Dendritic cell treated with granulocyte-macrophage colony-stimulating factor and Interleukin-4, amounts not matched to agents 40 ng/mL and 50 ng/mL, for 4 days (primary cell): ENCODE measurements around the gene KIF6.

ENCODE experiments used
- H3K27ac Mint-ChIP-seq: one replicate; pipeline ENCODE4 v1.8.0; 2022; ENCODE audit warnings: mild to moderate bottlenecking, mixed read lengths
- H3K27me3 Mint-ChIP-seq: one replicate; pipeline ENCODE4 v1.8.0; 2022; ENCODE audit warnings: mild to moderate bottlenecking, mixed read lengths
- H3K36me3 Mint-ChIP-seq: one replicate; pipeline ENCODE4 v1.8.0; 2022; ENCODE audit warnings: low read depth, mixed read lengths
- H3K4me1 Mint-ChIP-seq: one replicate; pipeline ENCODE4 v1.8.0; 2022; ENCODE audit warnings: low read depth, mixed read lengths
- H3K4me3 Mint-ChIP-seq: one replicate; pipeline ENCODE4 v1.8.0; 2022; ENCODE audit warnings: mild to moderate bottlenecking, moderate library complexity, mixed read lengths
- H3K9me3 Mint-ChIP-seq: one replicate; pipeline ENCODE4 v1.8.0; 2022; ENCODE audit warnings: mixed read lengths
- intact Hi-C: fragments of 100-400 bp; cut with micrococcal nuclease; formaldehyde crosslinking; loops from one replicate; pipeline ENCODE4 v1.15.0; 2022

KIF6 gene

DNA sequence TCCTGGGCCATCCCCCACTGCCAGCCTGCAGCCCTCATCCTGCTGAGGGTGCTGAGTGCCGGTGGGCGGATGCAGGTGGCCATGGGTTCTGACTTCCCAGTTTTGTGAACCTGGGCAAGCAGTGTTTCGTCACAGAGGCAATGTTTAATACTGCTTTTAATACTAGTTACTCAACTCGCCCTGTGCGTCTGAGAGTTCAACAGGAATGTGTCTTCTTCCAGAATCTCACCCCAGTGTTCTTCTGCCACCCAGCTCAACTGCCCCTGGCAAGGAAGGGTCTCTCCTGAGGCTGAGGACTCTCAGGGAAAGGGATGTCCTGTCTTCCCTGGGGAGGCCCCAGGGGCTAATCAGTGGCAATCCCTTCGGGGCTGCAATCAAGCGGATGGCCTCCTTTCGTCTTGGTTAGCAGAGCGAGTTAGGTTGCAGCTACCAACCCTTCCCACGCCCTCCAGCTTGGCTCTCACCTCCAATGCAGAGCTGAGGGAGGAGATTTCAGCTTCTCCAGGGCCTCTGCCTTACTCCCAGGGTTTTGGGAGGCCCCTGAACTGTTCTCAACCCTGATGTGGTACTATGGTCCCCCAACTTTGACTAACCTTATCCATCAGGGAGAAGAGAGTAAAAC lies 404.7 kb downstream of the KIF6 start:
- peaks cover 85% of the 10 kb centered on the region for H3K27me3 Mint-ChIP-seq
- no peak overlapping the region for H3K27ac Mint-ChIP-seq
- intact Hi-C loops = no loop called here
- peaks cover 52% of the 10 kb centered on the region for H3K4me1 Mint-ChIP-seq
- H3K4me3 Mint-ChIP-seq = no peak overlapping the region
- H3K36me3 Mint-ChIP-seq = no peaks in the 10 kb centered on the region
- H3K9me3 Mint-ChIP-seq = no peaks in the 10 kb centered on the region

- Mint-ChIP-seq H3K27ac (no peak overlapping the region), H3K27me3 (peaks cover 87% of the 10 kb centered on the region), H3K4me3 (no peak overlapping the region), H3K4me1 (peaks cover 52% of the 10 kb centered on the region), H3K36me3 (no peaks in the 10 kb centered on the region), H3K9me3 (no peaks in the 10 kb centered on the region)
- intact Hi-C loops = no loop called here
These were observed 405.4 kb downstream of the KIF6 start for GRCh38 chr6:39319621-39320362.

GRCh38 chr6:39317256-39317655 lies 408.0 kb downstream of the KIF6 start:
- Mint-ChIP-seq H3K27ac (no peak overlapping the region), H3K4me1 (peaks cover 56% of the 10 kb centered on the region), H3K4me3 (no peak overlapping the region), H3K9me3 (no peaks in the 10 kb centered on the region), H3K36me3 (no peaks in the 10 kb centered on the region), H3K27me3 (peaks cover 90% of the 10 kb centered on the region)
- intact Hi-C loops = no loop called here

- intact Hi-C loops = no loop called here
- no peak within 1 kb of the TSS for H3K4me3 Mint-ChIP-seq
- peaks cover 33% of the 10 kb centered on the region for H3K4me1 Mint-ChIP-seq
- H3K27me3 Mint-ChIP-seq = peaks cover 86% of the 10 kb centered on the region
- no peak within 1 kb of the TSS for H3K27ac Mint-ChIP-seq
- H3K36me3 Mint-ChIP-seq = no peaks in the 10 kb centered on the region
- no peaks in the 10 kb centered on the region for H3K9me3 Mint-ChIP-seq
These were observed 410.9 kb downstream of the KIF6 start, which contains the start of gene KCNK17 for GRCh38 chr6:39314273-39314795. TSS of gene KCNK17 (minus strand) at chr6:39314419. CDS start at chr6:39314320, 99 bp downstream.

DNA sequence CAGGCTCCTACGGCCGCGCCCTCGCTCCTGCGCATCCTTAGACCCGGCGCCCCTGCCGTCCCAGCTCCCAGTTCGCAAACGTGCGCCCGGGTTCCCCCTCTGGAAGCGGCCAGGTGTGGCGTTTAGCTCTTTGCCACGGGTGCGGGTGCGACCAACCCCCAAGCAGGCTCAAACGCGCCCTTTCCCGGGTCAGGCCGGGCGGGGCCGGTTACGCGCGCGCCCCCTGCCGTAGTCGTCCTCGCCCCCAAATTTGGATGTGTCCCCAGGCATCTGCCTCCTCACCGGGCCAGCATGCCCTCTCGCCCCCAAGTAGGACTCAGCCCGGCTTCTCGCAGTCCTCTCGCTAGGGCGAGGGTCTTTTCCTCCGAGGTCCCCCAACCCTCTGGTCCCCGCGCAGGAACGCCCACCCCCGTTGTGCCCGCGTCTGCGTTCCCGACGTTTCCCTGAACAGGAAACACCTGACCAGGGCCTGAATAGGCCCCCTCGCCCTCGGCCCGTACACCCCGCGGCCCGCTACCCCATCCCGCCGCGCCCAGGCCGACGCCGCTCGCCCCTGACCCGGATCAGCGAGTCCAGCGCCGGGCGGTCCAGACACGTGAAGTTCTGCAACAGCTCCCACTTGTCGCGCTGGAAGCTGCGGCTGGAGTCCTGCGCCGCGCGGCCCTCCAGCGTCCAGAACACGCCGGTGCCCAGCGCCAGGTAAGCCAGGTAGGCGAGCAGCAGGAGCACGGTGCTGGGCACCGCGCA lies 411.5 kb downstream of the KIF6 start:
- H3K4me3 Mint-ChIP-seq = no peak overlapping the region
- H3K4me1 Mint-ChIP-seq = peaks cover 27% of the 10 kb centered on the region
- intact Hi-C loops = no loop called here

DNA sequence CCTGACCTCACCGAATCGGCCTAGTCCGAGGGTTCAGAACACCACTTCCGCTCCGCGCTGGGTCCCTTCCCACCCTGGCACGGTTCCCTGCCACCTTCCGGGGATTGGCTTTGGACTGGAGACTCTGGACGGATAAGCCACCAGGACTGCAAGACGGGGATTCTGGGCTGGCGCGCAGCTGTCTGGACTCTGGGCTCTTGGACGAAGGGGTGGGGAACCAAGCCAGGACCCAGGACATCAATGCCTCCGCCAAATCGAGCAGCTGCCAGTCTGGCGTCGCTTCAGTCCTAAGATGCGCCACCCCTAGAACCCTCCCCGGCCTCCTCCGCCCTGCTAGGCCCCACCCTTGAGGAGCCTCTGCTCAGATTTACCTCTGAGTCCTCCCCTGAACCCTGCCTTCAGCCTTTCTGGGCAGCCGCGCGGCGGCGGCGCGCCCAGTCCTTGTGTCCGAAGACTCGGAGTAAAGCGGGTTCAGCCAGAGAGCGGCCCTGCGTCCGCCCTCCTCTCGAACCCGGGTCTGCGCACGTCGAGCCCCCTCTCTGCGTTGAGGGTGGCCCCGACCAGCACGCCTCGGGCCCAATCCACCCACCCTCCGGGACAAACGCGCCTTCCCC lies 412.2 kb downstream of the KIF6 start:
- H3K36me3 Mint-ChIP-seq = no peaks in the 10 kb centered on the region
- intact Hi-C loops = no loop called here
- H3K9me3 Mint-ChIP-seq = no peaks in the 10 kb centered on the region
- H3K4me1 Mint-ChIP-seq = peaks cover 21% of the 10 kb centered on the region
- H3K4me3 Mint-ChIP-seq = no peak overlapping the region
- H3K27me3 Mint-ChIP-seq = peaks cover 74% of the 10 kb centered on the region
- H3K27ac Mint-ChIP-seq = no peak overlapping the region

More for the DNA sequence above, 411.5 kb downstream of the KIF6 start:
- no peaks in the 10 kb centered on the region for H3K9me3 Mint-ChIP-seq
- peaks cover 81% of the 10 kb centered on the region for H3K27me3 Mint-ChIP-seq
- H3K36me3 Mint-ChIP-seq = no peaks in the 10 kb centered on the region
- H3K27ac Mint-ChIP-seq = no peak overlapping the region

DNA sequence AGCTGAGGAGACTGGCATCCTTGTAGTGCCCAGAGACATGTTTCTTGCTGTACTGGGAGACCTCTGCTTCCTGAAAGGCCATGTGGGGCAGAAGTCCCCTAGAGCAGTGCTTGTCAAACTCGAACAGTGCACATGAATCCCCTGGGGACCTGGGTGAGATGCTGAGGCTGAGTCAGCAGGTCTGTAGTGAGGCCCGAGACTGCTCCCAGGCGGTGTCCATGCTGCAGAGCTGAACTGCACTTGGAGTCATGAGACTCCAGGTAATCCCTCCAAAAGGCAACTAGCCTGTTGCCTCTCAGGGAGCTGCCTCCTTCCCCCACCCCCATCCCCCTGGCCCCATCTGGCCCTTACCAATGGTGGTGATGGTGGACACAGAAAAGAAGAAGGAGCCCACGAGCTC lies 414.7 kb downstream of the KIF6 start:
- Mint-ChIP-seq H3K36me3 (no peaks in the 10 kb centered on the region), H3K27ac (no peak overlapping the region), H3K4me3 (no peak overlapping the region), H3K27me3 (peaks cover 56% of the 10 kb centered on the region), H3K4me1 (peaks cover 21% of the 10 kb centered on the region), H3K9me3 (no peaks in the 10 kb centered on the region)
- intact Hi-C loops = loop anchor here (1.0 kb wide), 1 partner anchor 438 kb away; no protein-coding TSS in a partner anchor

GRCh38 chr6:39309942-39310531 lies 415.2 kb downstream of the KIF6 start:
- no peaks in the 10 kb centered on the region for H3K9me3 Mint-ChIP-seq
- peaks cover 53% of the 10 kb centered on the region for H3K27me3 Mint-ChIP-seq
- no peak overlapping the region for H3K4me3 Mint-ChIP-seq
- no peaks in the 10 kb centered on the region for H3K36me3 Mint-ChIP-seq
- H3K27ac Mint-ChIP-seq = no peak overlapping the region
- intact Hi-C loops = loop anchor here (1.0 to 10.0 kb wide), 2 partner anchors 225 to 438 kb away; no protein-coding TSS in a partner anchor
- H3K4me1 Mint-ChIP-seq = peaks cover 21% of the 10 kb centered on the region

DNA sequence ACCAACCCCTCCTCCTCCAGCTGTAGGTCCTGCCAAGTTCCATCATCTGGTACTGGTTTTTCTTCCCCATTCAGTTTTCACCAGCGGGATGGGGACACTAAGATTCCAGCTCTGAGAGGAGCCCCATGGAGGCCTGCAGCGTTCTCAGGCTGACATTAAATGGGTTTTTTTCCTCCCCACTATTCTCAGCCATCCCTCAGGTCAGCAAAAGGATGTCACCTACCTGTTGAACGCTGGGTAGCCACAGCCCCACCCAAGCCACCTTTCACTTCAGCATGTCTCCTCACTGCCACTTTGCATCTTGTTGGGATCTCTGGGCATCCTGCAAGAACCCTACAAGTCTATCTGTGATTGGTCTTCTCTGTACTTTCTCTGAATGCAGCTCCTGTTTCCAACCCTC lies 417.7 kb downstream of the KIF6 start:
- H3K27me3 Mint-ChIP-seq = peaks cover 38% of the 10 kb centered on the region
- intact Hi-C loops = loop anchor here (10.0 kb wide), 1 partner anchor 223 kb away; no protein-coding TSS in a partner anchor
- peaks cover 18% of the 10 kb centered on the region for H3K4me1 Mint-ChIP-seq
- H3K36me3 Mint-ChIP-seq = no peaks in the 10 kb centered on the region
- H3K4me3 Mint-ChIP-seq = no peak overlapping the region
- H3K27ac Mint-ChIP-seq = no peak overlapping the region
- no peaks in the 10 kb centered on the region for H3K9me3 Mint-ChIP-seq

DNA sequence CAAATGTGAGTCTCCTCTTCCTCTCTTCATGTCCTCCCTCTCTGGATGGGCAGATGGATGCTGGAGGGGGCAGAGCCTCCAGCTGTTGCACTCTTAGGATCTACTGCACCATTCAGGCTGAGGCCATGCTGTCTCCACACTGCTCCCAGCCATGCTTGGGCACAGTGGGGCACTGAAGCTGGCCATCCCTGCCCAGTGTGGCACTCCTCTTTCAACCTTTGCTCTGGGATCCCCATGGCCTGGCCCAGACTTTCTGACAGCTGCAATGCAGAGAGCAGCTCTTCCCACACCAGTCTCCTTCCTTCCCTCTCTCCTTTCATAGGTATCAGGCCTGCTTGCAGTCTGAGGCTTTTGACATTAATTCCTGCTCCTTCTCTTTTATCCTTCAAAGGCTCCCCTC lies 420.3 kb downstream of the KIF6 start:
- no peaks in the 10 kb centered on the region for H3K9me3 Mint-ChIP-seq
- H3K27ac Mint-ChIP-seq = no peak overlapping the region
- intact Hi-C loops = loop anchor here (10.0 kb wide), 1 partner anchor 220 kb away; no protein-coding TSS in a partner anchor
- peaks cover 30% of the 10 kb centered on the region for H3K27me3 Mint-ChIP-seq
- no peaks in the 10 kb centered on the region for H3K36me3 Mint-ChIP-seq
- peaks cover 25% of the 10 kb centered on the region for H3K4me1 Mint-ChIP-seq
- no peak overlapping the region for H3K4me3 Mint-ChIP-seq

- intact Hi-C loops = loop anchor here (1.0 to 10.0 kb wide), 2 partner anchors 137 to 219 kb away; no protein-coding TSS in a partner anchor
- Mint-ChIP-seq H3K27ac (no peak overlapping the region), H3K9me3 (no peaks in the 10 kb centered on the region), H3K4me3 (no peak overlapping the region), H3K4me1 (peaks cover 24% of the 10 kb centered on the region), H3K27me3 (peaks cover 29% of the 10 kb centered on the region), H3K36me3 (no peaks in the 10 kb centered on the region)
These were observed 421.6 kb downstream of the KIF6 start for GRCh38 chr6:39303425-39304153.

DNA sequence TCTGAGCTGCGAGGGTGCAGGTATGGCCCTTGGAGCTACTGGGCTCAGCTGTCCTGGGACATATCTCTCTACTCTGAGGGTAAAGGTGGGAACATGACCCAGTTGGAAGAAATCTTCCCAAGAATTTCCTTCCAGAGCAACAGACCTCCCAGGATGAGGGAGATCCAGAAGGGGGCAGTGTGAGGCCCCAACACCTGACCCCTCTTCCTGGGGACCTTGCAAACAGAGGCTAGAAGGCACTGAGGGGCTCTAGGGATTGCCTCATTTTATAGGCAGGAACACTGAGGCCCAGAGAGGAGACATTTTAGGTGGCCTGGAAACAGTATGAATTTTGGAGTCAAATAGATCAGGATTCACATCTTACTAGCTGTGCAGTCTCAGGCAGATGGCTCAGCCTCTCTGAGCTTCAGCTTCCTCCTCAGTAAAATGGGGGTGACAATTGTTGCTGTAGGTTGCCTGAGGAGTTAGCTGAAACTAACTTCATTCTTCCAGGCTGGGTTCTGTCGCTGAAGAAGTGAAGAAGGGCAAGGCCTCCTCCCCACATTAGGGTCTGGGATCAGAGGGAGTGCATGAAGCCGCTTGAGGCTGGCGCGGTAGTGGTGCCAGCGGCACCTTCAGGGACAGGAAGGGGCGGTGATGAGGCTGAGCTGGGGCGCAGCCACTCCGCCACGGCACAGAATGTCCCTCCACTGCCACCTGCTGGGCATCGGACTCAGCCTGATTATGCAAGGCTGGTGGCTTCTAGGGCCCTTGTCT lies 422.4 kb downstream of the KIF6 start:
- intact Hi-C loops = loop anchor here (1.0 to 10.0 kb wide), 2 partner anchors 137 to 218 kb away; no protein-coding TSS in a partner anchor
- Mint-ChIP-seq H3K9me3 (no peaks in the 10 kb centered on the region), H3K27ac (peak overlapping the region; percentile 8), H3K36me3 (no peaks in the 10 kb centered on the region), H3K4me1 (peaks cover 27% of the 10 kb centered on the region), H3K27me3 (peaks cover 29% of the 10 kb centered on the region), H3K4me3 (no peak overlapping the region)
